Parathyroid adenoma (tissue), 2 donors: Measurements from ENCODE around the gene RBM18.

Experiments
- H2AFZ ChIP-seq: fragments of 300-600 bp; sonication (generic); one replicate; pipeline ENCODE4 v1.7.0; 2017; ENCODE audit warnings: antibody characterized with exemption, mild to moderate bottlenecking
- H3K27ac ChIP-seq: fragments of 300-600 bp; sonication (generic); one replicate; pipeline ENCODE4 v1.7.0; 2017
- H3K27me3 ChIP-seq: fragments of 300-600 bp; sonication (generic); one replicate; pipeline ENCODE4 v1.7.0; 2017; ENCODE audit warnings: low read length; ENCODE audit not compliant: control insufficient read depth, insufficient read depth
- H3K36me3 ChIP-seq: fragments of 300-600 bp; sonication (generic); one replicate; pipeline ENCODE4 v1.7.0; 2017; ENCODE audit warnings: low read length; ENCODE audit not compliant: control insufficient read depth, insufficient read depth
- H3K4me1 ChIP-seq: fragments of 300-600 bp; sonication (generic); one replicate; pipeline ENCODE4 v1.7.0; 2017; ENCODE audit warnings: control low read depth
- H3K4me2 ChIP-seq: fragments of 300-600 bp; sonication (generic); one replicate; pipeline ENCODE4 v1.7.0; 2017; ENCODE audit warnings: low read length
- H3K4me3 ChIP-seq: fragments of 300-600 bp; sonication (generic); one replicate; pipeline ENCODE4 v1.7.0; 2017; ENCODE audit warnings: low read depth, low read length
- H3K79me2 ChIP-seq: fragments of 300-600 bp; sonication (generic); one replicate; pipeline ENCODE4 v1.7.0; 2017; ENCODE audit warnings: control low read depth
- H3K9ac ChIP-seq: fragments of 300-600 bp; sonication (generic); one replicate; pipeline ENCODE4 v1.7.0; 2017; ENCODE audit warnings: mild to moderate bottlenecking
- H3K9me3 ChIP-seq: fragments of 300-600 bp; sonication (generic); one replicate; pipeline ENCODE4 v1.7.0; 2017; ENCODE audit warnings: low read length; ENCODE audit not compliant: control insufficient read depth
- TF ChIP-seq, protein P1 (sequence below): fragments of 300-600 bp; sonication (generic); IDR thresholded peaks from one replicate; pipeline ENCODE4 v1.7.0; 2017; ENCODE audit warnings: antibody characterized with exemption, mild to moderate bottlenecking
- donor health status: primary hyperparathyroidism.

RBM18 gene

DNA sequence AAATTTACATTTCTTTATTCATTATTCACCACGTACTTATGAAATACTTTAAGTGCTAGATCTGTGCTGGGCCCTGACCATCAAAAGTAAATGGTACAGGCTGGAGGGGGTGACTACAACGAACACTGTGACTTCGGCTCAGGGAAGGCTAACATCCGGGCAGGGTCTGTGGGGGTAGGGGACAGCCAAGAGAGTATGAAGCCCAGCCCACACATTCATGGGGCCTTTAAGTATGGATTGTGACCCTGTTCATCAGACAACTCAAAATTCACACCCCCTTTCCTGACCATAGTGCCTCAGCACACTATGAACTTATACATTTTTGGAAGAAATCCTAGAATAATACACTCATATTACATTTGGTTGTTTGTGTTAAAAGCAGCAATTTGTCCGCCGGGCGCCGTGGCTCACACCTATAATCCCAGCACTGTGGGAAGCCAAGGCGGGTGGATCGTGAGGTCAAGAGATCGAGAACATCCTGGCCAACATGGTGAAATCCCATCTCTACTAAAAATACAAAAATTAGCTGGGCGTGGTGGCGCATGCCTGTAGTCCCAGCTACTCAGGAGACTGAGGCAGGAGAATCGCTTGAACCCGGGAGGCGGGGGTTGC, 71.6 kb downstream of the RBM18 start:
- H3K27me3 ChIP-seq, result no peaks in the 10 kb centered on the region
- H3K79me2 ChIP-seq, result no peaks in the 10 kb centered on the region

DNA sequence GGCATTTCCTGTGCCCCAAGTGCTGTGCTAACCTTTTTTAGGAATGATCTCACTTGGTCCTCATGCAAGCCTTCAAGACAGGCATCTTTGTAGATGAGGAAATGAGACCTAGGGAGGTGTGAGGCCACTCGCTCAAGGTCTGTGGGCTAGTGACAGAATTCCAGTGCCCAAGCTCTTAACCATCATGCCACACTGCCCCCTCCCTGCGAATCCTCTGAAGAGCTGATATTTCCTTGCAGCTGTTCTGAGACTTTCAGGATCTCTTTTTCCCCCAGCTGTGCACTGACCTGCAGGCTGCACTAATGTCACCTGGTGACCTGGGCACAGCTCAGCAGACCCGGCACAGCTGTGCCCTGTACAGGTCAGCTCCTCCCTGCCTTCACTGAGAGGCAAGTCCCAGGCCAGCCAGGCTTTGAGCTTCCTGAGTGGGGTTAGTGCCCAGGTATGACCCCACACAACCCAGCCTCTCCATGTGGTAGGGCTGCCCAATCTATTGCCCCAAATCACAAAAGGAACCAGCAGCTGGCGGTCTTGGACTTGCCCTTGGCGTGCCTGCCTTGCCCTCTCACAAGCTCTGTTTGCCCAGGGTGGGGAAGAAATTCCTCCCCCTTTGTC, 72.3 kb downstream of the RBM18 start:
- no peak overlapping the region for H3K9ac ChIP-seq
- TF ChIP-seq, protein P1, sequence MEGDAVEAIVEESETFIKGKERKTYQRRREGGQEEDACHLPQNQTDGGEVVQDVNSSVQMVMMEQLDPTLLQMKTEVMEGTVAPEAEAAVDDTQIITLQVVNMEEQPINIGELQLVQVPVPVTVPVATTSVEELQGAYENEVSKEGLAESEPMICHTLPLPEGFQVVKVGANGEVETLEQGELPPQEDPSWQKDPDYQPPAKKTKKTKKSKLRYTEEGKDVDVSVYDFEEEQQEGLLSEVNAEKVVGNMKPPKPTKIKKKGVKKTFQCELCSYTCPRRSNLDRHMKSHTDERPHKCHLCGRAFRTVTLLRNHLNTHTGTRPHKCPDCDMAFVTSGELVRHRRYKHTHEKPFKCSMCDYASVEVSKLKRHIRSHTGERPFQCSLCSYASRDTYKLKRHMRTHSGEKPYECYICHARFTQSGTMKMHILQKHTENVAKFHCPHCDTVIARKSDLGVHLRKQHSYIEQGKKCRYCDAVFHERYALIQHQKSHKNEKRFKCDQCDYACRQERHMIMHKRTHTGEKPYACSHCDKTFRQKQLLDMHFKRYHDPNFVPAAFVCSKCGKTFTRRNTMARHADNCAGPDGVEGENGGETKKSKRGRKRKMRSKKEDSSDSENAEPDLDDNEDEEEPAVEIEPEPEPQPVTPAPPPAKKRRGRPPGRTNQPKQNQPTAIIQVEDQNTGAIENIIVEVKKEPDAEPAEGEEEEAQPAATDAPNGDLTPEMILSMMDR, result no peak
- H3K36me3 ChIP-seq, result no peaks in the 10 kb centered on the region
- H3K79me2 ChIP-seq, result no peaks in the 10 kb centered on the region
- no peaks in the 10 kb centered on the region for H3K27me3 ChIP-seq
- H3K4me2 ChIP-seq, result no peak overlapping the region
- no peaks in the 10 kb centered on the region for H3K9me3 ChIP-seq
- H3K4me3 ChIP-seq, result no peak overlapping the region
- H3K27ac ChIP-seq, result no peak overlapping the region
- no peaks in the 10 kb centered on the region for H3K4me1 ChIP-seq
- no peak overlapping the region for H2AFZ ChIP-seq

More for the DNA sequence above, 71.6 kb downstream of the RBM18 start:
- Histone ChIP-seq H3K4me3 (no peak overlapping the region), H3K36me3 (no peaks in the 10 kb centered on the region), H3K4me2 (no peak overlapping the region), H3K9ac (no peak overlapping the region), H3K4me1 (no peaks in the 10 kb centered on the region), H2AFZ (no peak overlapping the region), H3K27ac (no peak overlapping the region), H3K9me3 (no peaks in the 10 kb centered on the region)
- TF ChIP-seq, protein P1, result no peak

DNA sequence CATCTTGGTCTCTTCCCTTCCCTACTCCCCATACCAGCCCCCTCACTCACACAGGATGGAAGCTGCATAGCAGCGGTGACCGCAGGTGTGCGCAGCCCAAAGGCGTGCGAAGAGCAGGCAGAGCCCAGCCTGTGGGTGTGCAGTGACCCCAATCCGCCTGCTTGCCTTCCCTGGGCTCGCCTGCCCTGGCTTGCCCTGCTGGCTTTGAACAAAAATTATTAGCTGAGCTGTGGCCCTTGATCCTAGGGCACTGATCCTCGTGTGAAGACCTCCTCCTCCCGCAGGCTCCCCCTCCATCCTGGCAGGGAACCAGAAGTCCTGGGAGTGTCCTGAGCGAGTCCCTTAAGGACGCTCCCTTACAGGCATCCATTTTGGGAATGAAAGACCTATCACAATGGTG, 73.1 kb downstream of the RBM18 start:
- Histone ChIP-seq H3K27me3 (no peaks in the 10 kb centered on the region), H3K36me3 (no peaks in the 10 kb centered on the region), H3K79me2 (no peaks in the 10 kb centered on the region), H3K4me1 (no peaks in the 10 kb centered on the region), H3K4me3 (no peak overlapping the region), H3K9ac (no peak overlapping the region), H3K9me3 (no peaks in the 10 kb centered on the region), H3K4me2 (no peak overlapping the region), H2AFZ (no peak overlapping the region), H3K27ac (no peak overlapping the region)
- TF ChIP-seq, protein P1, result no peak

DNA sequence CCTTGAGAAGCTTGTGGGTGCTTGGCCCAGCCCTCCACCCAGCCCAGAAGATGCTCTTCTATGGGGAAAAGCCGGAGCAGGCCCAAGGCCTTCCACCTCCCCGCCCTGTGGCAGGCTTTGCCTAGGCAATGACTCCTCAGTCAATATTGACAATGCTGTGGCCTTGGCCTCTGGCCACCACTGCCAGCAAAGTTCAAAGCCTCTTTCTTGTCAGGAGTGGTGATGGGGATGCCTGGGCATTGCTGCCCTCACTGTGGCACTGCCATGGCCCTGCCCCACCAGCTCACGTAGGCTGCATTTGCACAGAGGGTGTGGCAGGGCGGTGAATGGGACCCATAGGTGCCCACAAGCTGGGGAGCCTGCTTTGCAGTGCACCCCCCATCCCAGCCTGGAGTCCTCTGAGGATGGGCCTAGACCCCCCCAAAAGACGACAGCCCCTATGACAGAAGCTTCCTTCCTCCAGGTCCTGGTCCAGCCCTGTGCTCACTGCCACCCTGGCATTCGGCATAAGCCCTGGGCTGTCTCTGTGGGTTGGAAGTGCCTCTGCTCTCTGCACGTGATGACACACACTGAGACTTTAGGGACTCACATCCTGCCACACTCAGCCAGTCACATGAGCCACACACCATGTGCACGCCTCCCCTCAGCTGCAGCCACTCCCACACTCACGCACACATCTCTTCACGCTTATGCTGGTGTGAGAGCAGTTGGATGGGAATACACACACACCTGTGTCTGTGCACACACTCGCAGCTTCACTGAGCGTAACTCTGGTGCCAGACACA, 73.9 kb downstream of the RBM18 start:
- TF ChIP-seq, protein P1, result no peak
- H3K79me2 ChIP-seq, result no peaks in the 10 kb centered on the region

More for the DNA sequence above, 73.9 kb downstream of the RBM18 start:
- Histone ChIP-seq H3K4me3 (no peak overlapping the region), H3K4me2 (no peak overlapping the region), H3K9ac (no peak overlapping the region), H3K27me3 (no peaks in the 10 kb centered on the region), H3K9me3 (no peaks in the 10 kb centered on the region), H3K36me3 (no peaks in the 10 kb centered on the region), H3K4me1 (no peaks in the 10 kb centered on the region), H2AFZ (no peak overlapping the region), H3K27ac (no peak overlapping the region)
